Subcutaneous abdominal adipose tissue (tissue), 5 donors: ENCODE data around the gene CACNA2D3.

Experiments used
- H3K27ac ChIP-seq: one replicate; pipeline ENCODE4 v1.7.0; 2013; ENCODE audit warnings: low read depth, mild to moderate bottlenecking, inconsistent platforms, low read length, moderate library complexity
- H3K27me3 ChIP-seq, 5 donors: one replicate each; pipeline ENCODE4 v1.7.0; 2013; ENCODE audit warnings: low read length in 5 of 5, inconsistent platforms in 1 of 5; ENCODE audit not compliant: control insufficient read depth in 5 of 5, insufficient read depth in 4 of 5
- H3K36me3 ChIP-seq, 5 donors: one replicate each; pipeline ENCODE4 v1.7.0; 2013; ENCODE audit warnings: low read length in 5 of 5; ENCODE audit not compliant: control insufficient read depth in 5 of 5, insufficient read depth in 5 of 5
- H3K4me1 ChIP-seq, 5 donors: one replicate each; pipeline ENCODE4 v1.7.0; 2013; ENCODE audit warnings: low read length in 5 of 5, mild to moderate bottlenecking in 3 of 5, moderate library complexity in 1 of 5; ENCODE audit not compliant: control insufficient read depth in 5 of 5, insufficient read depth in 5 of 5
- H3K4me3 ChIP-seq, 5 donors: one replicate each; pipeline ENCODE4 v1.7.0; 2013; ENCODE audit warnings: low read length in 5 of 5, low read depth in 1 of 5
- H3K9ac ChIP-seq, 5 donors: one replicate each; pipeline ENCODE4 v1.7.0; 2013; ENCODE audit warnings: low read length in 5 of 5, mild to moderate bottlenecking in 4 of 5, moderate library complexity in 3 of 5
- H3K9me3 ChIP-seq, 5 donors: one replicate each; pipeline ENCODE4 v1.7.0; 2013; ENCODE audit warnings: low read length in 5 of 5; ENCODE audit not compliant: control insufficient read depth in 5 of 5
- donor health status: healthy.
- donor health status: healthy.
- donor health status: healthy.
- donor health status: healthy.
- donor health status: healthy.

CACNA2D3 gene

GRCh38 chr3:54743755-54744154, 621.4 kb downstream of the CACNA2D3 start:
- no peaks in the 10 kb centered on the region for H3K27me3 ChIP-seq
- H3K4me3 ChIP-seq = no peak overlapping the region
- H3K4me1 ChIP-seq = no peaks in the 10 kb centered on the region
- no peaks in the 10 kb centered on the region for H3K36me3 ChIP-seq
- H3K27ac ChIP-seq = no peak overlapping the region
- no peak overlapping the region for H3K9ac ChIP-seq
- no peaks in the 10 kb centered on the region for H3K9me3 ChIP-seq

GRCh38 chr3:54744291-54744690, 621.9 kb downstream of the CACNA2D3 start:
- no peaks in the 10 kb centered on the region for H3K36me3 ChIP-seq
- H3K4me1 ChIP-seq = no peaks in the 10 kb centered on the region
- no peak overlapping the region for H3K4me3 ChIP-seq
- no peaks in the 10 kb centered on the region for H3K27me3 ChIP-seq
- H3K9me3 ChIP-seq = no peaks in the 10 kb centered on the region
- H3K27ac ChIP-seq = no peak overlapping the region
- H3K9ac ChIP-seq = no peak overlapping the region

GRCh38 chr3:54745843-54746242, 623.5 kb downstream of the CACNA2D3 start:
- Histone ChIP-seq H3K9ac (no peak overlapping the region), H3K9me3 (no peaks in the 10 kb centered on the region)

GRCh38 chr3:54746722-54747121, 624.4 kb downstream of the CACNA2D3 start:
- no peaks in the 10 kb centered on the region for H3K36me3 ChIP-seq
- H3K4me3 ChIP-seq = no peak overlapping the region
- H3K27ac ChIP-seq = no peak overlapping the region
- H3K9ac ChIP-seq = no peak overlapping the region
- no peaks in the 10 kb centered on the region for H3K4me1 ChIP-seq
- H3K27me3 ChIP-seq = no peaks in the 10 kb centered on the region
- no peaks in the 10 kb centered on the region for H3K9me3 ChIP-seq

More at GRCh38 chr3:54745843-54746242, 623.5 kb downstream of the CACNA2D3 start:
- no peak overlapping the region for H3K4me3 ChIP-seq
- no peak overlapping the region for H3K27ac ChIP-seq
- H3K36me3 ChIP-seq = no peaks in the 10 kb centered on the region
- H3K27me3 ChIP-seq = no peaks in the 10 kb centered on the region
- no peaks in the 10 kb centered on the region for H3K4me1 ChIP-seq

- Histone ChIP-seq H3K27ac (no peak overlapping the region), H3K4me3 (no peak overlapping the region)
Observed at GRCh38 chr3:54755756-54756155, 633.4 kb downstream of the CACNA2D3 start.

GRCh38 chr3:54756330-54756731, 634.0 kb downstream of the CACNA2D3 start:
- Histone ChIP-seq H3K9me3 (peaks cover 0 to 5% (median 2%) of the 10 kb centered on the region in 5 donors), H3K4me3 (no peak overlapping the region), H3K9ac (no peak overlapping the region), H3K27me3 (no peaks in the 10 kb centered on the region), H3K36me3 (no peaks in the 10 kb centered on the region), H3K4me1 (no peaks in the 10 kb centered on the region), H3K27ac (no peak overlapping the region)

More at GRCh38 chr3:54755756-54756155, 633.4 kb downstream of the CACNA2D3 start:
- no peaks in the 10 kb centered on the region for H3K27me3 ChIP-seq
- no peaks in the 10 kb centered on the region for H3K36me3 ChIP-seq
- no peaks in the 10 kb centered on the region for H3K4me1 ChIP-seq
- H3K9ac ChIP-seq = no peak overlapping the region
- H3K9me3 ChIP-seq = peaks cover 0 to 5% (median 2%) of the 10 kb centered on the region in 5 donors

- no peaks in the 10 kb centered on the region for H3K4me1 ChIP-seq
- H3K9me3 ChIP-seq = no peaks in the 10 kb centered on the region
- no peak overlapping the region for H3K9ac ChIP-seq
- H3K27me3 ChIP-seq = no peaks in the 10 kb centered on the region
- H3K27ac ChIP-seq = no peak overlapping the region
- H3K4me3 ChIP-seq = no peak overlapping the region
- H3K36me3 ChIP-seq = no peaks in the 10 kb centered on the region
Observed at GRCh38 chr3:54758461-54758860, 636.1 kb downstream of the CACNA2D3 start.

GRCh38 chr3:54759166-54759565, 636.8 kb downstream of the CACNA2D3 start:
- H3K9me3 ChIP-seq = no peaks in the 10 kb centered on the region
- no peak overlapping the region for H3K9ac ChIP-seq
- H3K36me3 ChIP-seq = no peaks in the 10 kb centered on the region
- no peaks in the 10 kb centered on the region for H3K27me3 ChIP-seq
- no peak overlapping the region for H3K4me3 ChIP-seq
- no peaks in the 10 kb centered on the region for H3K4me1 ChIP-seq
- H3K27ac ChIP-seq = no peak overlapping the region

GRCh38 chr3:54760201-54760600, 637.8 kb downstream of the CACNA2D3 start:
- Histone ChIP-seq H3K27me3 (no peaks in the 10 kb centered on the region), H3K9ac (no peak overlapping the region), H3K36me3 (no peaks in the 10 kb centered on the region), H3K4me3 (no peak overlapping the region), H3K27ac (no peak overlapping the region), H3K4me1 (no peaks in the 10 kb centered on the region), H3K9me3 (no peaks in the 10 kb centered on the region)

- Histone ChIP-seq H3K9ac (no peak overlapping the region), H3K27me3 (no peaks in the 10 kb centered on the region), H3K4me1 (no peaks in the 10 kb centered on the region)
Observed at GRCh38 chr3:54761637-54762036, 639.3 kb downstream of the CACNA2D3 start.

GRCh38 chr3:54764911-54765310, 642.6 kb downstream of the CACNA2D3 start:
- H3K36me3 ChIP-seq = no peaks in the 10 kb centered on the region
- no peaks in the 10 kb centered on the region for H3K27me3 ChIP-seq
- H3K27ac ChIP-seq = no peak overlapping the region
- no peak overlapping the region for H3K9ac ChIP-seq
- H3K9me3 ChIP-seq = no peaks in the 10 kb centered on the region
- H3K4me1 ChIP-seq = no peaks in the 10 kb centered on the region
- no peak overlapping the region for H3K4me3 ChIP-seq

More at GRCh38 chr3:54761637-54762036, 639.3 kb downstream of the CACNA2D3 start:
- Histone ChIP-seq H3K36me3 (no peaks in the 10 kb centered on the region), H3K27ac (no peak overlapping the region), H3K9me3 (no peaks in the 10 kb centered on the region), H3K4me3 (no peak overlapping the region)
